NK-92 treated with Interleukin-12 subunit alpha and Interleukin-12 subunit beta, amount 100 ng/mL, for 24 hours (cell line): ENCODE results near the gene ANAPC10.
"Not testable (repeated sequence)": the region's sequence is repeated elsewhere in the genome, so short reads cannot be mapped to it uniquely, and the experiment has no call there.

Experiments
- DNase-seq: peaks from one replicate; lab custom pipeline; 2025; lab: John Stamatoyannopoulos, UW

The ANAPC10 gene

GRCh38 chr4:145071560-145071959 is 26.4 kb downstream of the ANAPC10 start:
- DNase-seq: no peak

- DNase-seq: no peak
These were observed 28.6 kb downstream of the ANAPC10 start for GRCh38 chr4:145069361-145069760.

GRCh38 chr4:145066063-145066501 is 31.9 kb downstream of the ANAPC10 start:
- DNase-seq: no peak

GRCh38 chr4:145061318-145061920 is 36.6 kb downstream of the ANAPC10 start:
- DNase-seq: no peak

- no peak for DNase-seq
These were observed 39.7 kb downstream of the ANAPC10 start for GRCh38 chr4:145058256-145058655.

GRCh38 chr4:145056325-145057130 is 41.5 kb downstream of the ANAPC10 start:
- DNase-seq: no peak

GRCh38 chr4:145055533-145056257 is 42.3 kb downstream of the ANAPC10 start:
- DNase-seq: no peak

GRCh38 chr4:145049241-145049640 is 48.8 kb downstream of the ANAPC10 start:
- DNase-seq: no peak

GRCh38 chr4:145048817-145049216 is 49.2 kb downstream of the ANAPC10 start:
- no peak for DNase-seq

GRCh38 chr4:145047151-145047550 is 50.8 kb downstream of the ANAPC10 start:
- DNase-seq: no peak

GRCh38 chr4:145045180-145045579 is 52.8 kb downstream of the ANAPC10 start:
- no peak for DNase-seq

GRCh38 chr4:145044341-145044740 is 53.7 kb downstream of the ANAPC10 start:
- no peak for DNase-seq

- DNase-seq: no peak
These were observed 54.7 kb downstream of the ANAPC10 start for GRCh38 chr4:145043306-145043705.

- DNase-seq: no peak
These were observed 55.3 kb downstream of the ANAPC10 start for GRCh38 chr4:145042601-145043285.

GRCh38 chr4:145041378-145041777 is 56.6 kb downstream of the ANAPC10 start:
- no peak for DNase-seq

GRCh38 chr4:145035494-145036136 is 62.4 kb downstream of the ANAPC10 start:
- no peak for DNase-seq

GRCh38 chr4:145034727-145035211 is 63.2 kb downstream of the ANAPC10 start:
- DNase-seq: no peak

- DNase-seq: no peak
These were observed 78.7 kb downstream of the ANAPC10 start for GRCh38 chr4:145019346-145019745.

- no peak for DNase-seq
These were observed 83.6 kb downstream of the ANAPC10 start for GRCh38 chr4:145014365-145014764.

GRCh38 chr4:145012841-145013240 is 85.2 kb downstream of the ANAPC10 start:
- DNase-seq: no peak

GRCh38 chr4:145011636-145012035 is 86.4 kb downstream of the ANAPC10 start:
- DNase-seq: no peak

GRCh38 chr4:145010315-145010714 is 87.7 kb downstream of the ANAPC10 start:
- not testable (repeated sequence) for DNase-seq
